Coronary artery (tissue), 2 donors: ENCODE results near the gene CD81.

ENCODE experiments used
- DNase-seq: peaks from one replicate; pipeline ENCODE4 v3.0.0-alpha.2; 2017; ENCODE audit warnings: low spot score
- H3K27ac ChIP-seq, 2 donors: fragments of 200-600 bp; sonication (generic); one replicate each; pipeline ENCODE4 v1.5.1; 2016 to 2019
- H3K4me3 ChIP-seq: fragments of 200-600 bp; sonication (generic); 2 replicates; pipeline ENCODE4 v1.5.1; 2016; ENCODE audit warnings: mild to moderate bottlenecking, moderate library complexity
- CTCF ChIP-seq: fragments of 200-600 bp; sonication (generic); IDR thresholded peaks from one replicate; pipeline ENCODE4 v1.5.1; 2019; ENCODE audit warnings: antibody characterized with exemption

Gene CD81

GRCh38 chr11:2409611-2410468 lies 32.7 kb downstream of the CD81 start:
- no peak for DNase-seq
- no peak for TF ChIP-seq CTCF
- Histone ChIP-seq H3K27ac (no peak overlapping the region), H3K4me3 (no peak overlapping the region)

GRCh38 chr11:2410616-2411015 lies 33.5 kb downstream of the CD81 start:
- DNase-seq = no peak
- H3K4me3 ChIP-seq = no peak overlapping the region
- no peak overlapping the region for H3K27ac ChIP-seq
- no peak for TF ChIP-seq CTCF

GRCh38 chr11:2411446-2412305 lies 34.6 kb downstream of the CD81 start:
- TF ChIP-seq CTCF = no peak
- no peak for DNase-seq
- no peak overlapping the region for H3K27ac ChIP-seq
- no peak overlapping the region for H3K4me3 ChIP-seq

- DNase-seq = no peak
- no peak for TF ChIP-seq CTCF
- no peak overlapping the region for H3K4me3 ChIP-seq
- no peak overlapping the region for H3K27ac ChIP-seq
Measured at GRCh38 chr11:2412323-2412722, 35.2 kb downstream of the CD81 start.

- TF ChIP-seq CTCF = no peak
- Histone ChIP-seq H3K27ac (no peak overlapping the region), H3K4me3 (no peak overlapping the region)
- no peak for DNase-seq
Measured at GRCh38 chr11:2413742-2414579, 36.9 kb downstream of the CD81 start.

GRCh38 chr11:2414616-2415015 lies 37.5 kb downstream of the CD81 start:
- DNase-seq = no peak
- Histone ChIP-seq H3K27ac (no peak overlapping the region), H3K4me3 (no peak overlapping the region)
- TF ChIP-seq CTCF = no peak
